Fibroblast of upper back skin (primary cell): ENCODE measurements around the gene ANXA4.

Experiments
- DNase-seq: peaks from one replicate; pipeline ENCODE4 v3.0.0-alpha.2; 2013

The ANXA4 gene

DNA sequence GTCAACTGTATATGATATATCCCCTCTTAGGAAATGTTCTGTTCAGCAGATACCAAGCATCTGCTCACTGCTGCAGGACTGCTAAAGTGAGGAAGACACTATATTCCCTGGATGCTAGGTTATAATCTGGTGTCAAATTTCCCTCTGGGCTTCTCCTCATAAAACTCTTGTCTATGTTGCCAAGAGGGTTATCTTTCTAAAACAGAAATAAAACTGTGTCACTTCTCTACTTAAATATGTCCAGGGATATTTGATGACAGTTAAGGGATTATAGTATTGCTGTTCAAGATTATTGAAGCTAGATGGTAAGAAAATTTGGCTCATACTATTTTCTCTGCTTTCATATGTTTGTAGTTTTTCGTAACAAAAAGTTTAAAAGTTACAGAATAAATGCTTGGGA is 121.4 kb downstream of the ANXA4 start:
- no peak for DNase-seq
